HG02642 (cell line): Measurements from ENCODE around the gene FAM193B.

Experiments
- ATAC-seq: cut with Tn5 transposase; IDR thresholded peaks from one replicate; pipeline ENCODE4 v1.9.1; 2021; ENCODE audit warnings: mild to moderate bottlenecking; ENCODE audit not compliant: unreplicated experiment, poor library complexity

Gene FAM193B

GRCh38 chr5:177503351-177504085 is 50.8 kb downstream of the FAM193B start:
- no peak for ATAC-seq

- ATAC-seq: no peak
These were observed 51.5 kb downstream of the FAM193B start for GRCh38 chr5:177502886-177503285.

DNA sequence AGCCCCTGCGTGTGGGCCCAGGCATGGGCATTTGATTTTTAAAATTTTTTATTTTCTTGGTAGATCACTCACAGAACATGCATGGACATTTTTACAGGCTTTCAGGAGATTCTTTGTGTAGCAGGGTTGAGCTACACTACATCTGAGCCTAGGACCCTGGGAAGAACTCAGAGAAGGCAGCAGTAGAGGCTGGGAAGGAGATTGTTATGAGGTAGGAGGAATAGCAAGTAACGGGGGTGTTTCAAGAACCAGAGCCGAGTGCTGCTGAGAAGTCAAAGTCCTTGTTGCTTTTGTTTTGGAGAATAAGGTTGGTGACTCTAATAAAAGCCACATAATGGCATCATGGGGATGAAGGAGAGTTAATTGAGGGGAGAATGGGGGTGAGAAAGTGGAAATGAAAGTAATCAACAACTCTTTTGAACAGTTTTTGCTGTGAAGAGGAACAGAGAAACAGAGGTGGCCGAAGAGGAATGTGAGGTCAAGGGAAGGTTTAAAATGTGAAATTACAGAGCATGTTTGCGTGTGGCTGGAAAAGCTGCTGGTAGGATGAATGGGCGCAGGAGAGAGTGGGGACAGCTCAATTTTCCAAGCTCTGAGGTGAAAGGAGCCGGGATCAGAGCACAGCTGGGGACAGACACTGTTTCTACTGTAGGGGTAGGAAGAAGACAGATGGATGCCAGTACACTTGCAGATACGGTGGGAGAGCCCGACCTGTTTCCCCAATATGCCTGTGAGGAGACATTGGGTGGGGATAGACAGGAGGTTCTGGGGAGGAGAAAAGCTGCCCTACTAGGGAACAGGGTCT is 52.3 kb downstream of the FAM193B start:
- ATAC-seq: no peak

DNA sequence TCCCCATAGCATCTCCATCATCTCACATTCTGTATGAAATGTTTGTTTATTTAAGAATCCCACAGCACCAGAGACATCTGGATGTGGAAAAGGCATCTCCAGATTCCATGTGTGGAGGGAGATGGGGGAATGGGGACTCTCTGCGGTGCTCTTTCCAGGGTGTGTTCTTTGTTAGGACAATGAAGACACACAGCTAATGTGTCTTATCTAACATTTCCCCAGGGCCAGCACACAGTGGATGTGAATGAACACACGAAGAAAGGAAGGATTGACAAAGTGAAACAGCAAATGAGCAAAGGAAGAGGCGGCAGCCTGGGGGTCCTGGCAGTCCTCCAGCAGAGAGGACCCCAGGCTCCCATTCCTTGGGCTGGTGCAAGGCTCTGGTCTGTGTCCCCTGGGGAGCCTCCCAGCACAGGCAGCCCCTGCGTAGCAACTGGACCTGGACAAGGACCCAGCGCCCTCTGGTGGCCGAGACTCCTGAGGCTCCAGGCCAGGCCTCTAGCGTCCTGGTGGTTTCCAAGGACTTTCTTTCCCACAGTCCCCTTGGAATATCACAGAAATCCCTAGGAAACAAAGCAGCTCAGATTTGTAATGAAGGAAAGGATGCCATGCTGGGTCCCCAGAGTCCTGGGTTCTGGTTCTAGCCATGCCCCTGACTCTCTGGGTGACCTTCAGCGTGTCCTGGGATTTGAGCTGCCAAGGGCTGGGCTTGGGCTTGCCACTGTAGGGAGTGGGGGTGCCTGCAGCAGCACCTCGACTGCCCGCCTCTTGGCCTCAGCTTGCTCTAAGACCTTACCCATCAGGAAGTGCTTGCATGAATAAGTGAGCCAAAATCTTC is 53.5 kb downstream of the FAM193B start:
- ATAC-seq: peak; percentile 23

- ATAC-seq: no peak
These were observed 54.5 kb downstream of the FAM193B start for GRCh38 chr5:177499842-177500241.

- peak; percentile 1 for ATAC-seq
These were observed 56.2 kb downstream of the FAM193B start for GRCh38 chr5:177498013-177498787.

DNA sequence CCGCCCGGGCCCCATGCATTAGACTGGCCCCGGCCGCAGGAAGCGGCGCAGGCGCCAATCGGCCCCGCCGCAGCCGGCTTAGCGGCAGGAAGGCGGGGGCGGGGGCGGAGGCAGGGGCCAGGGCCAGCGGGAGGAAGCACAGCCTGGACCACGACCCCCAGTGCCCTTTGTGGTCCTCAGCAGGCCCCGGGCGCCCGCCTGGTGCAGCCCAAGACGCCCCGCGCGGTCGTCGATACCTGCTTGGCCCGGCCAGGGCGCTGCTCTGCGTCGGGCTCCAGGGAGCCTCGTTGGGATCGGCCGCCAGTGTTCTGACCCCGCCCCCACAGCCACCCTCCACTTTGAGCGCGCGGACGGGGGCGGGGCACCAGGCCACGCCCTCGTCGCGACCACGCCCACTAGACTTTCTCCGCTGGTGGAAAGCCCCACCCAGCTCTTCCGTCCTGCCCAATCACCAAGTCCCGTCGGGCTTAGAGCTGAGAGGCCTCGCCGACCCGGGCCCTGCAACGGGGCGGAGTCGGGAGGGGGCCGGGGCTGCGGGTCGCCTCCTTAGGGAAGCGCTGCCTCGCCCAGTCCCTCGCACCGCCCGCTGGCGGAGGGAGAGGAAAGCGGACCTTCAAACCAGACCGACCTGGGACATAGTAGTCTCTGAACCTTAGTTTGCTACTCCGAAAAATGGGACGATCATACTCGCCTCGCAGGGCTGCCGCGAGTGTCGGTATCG is 56.9 kb downstream of the FAM193B start, which contains the start of gene PDLIM7:
TSS of gene PDLIM7 (minus strand) at position 313 of the 721 bp plus-strand sequence. CDS start 1,092 bp downstream, outside the sequence.
- ATAC-seq: peak; percentile 77

- ATAC-seq: no peak
These were observed 57.6 kb downstream of the FAM193B start for GRCh38 chr5:177496727-177497291.

- no peak for ATAC-seq
These were observed 58.2 kb downstream of the FAM193B start for GRCh38 chr5:177496070-177496726.

- no peak for ATAC-seq
These were observed 58.9 kb downstream of the FAM193B start for GRCh38 chr5:177495243-177496060.

- no peak for ATAC-seq
These were observed 59.8 kb downstream of the FAM193B start for GRCh38 chr5:177494346-177495195.

DNA sequence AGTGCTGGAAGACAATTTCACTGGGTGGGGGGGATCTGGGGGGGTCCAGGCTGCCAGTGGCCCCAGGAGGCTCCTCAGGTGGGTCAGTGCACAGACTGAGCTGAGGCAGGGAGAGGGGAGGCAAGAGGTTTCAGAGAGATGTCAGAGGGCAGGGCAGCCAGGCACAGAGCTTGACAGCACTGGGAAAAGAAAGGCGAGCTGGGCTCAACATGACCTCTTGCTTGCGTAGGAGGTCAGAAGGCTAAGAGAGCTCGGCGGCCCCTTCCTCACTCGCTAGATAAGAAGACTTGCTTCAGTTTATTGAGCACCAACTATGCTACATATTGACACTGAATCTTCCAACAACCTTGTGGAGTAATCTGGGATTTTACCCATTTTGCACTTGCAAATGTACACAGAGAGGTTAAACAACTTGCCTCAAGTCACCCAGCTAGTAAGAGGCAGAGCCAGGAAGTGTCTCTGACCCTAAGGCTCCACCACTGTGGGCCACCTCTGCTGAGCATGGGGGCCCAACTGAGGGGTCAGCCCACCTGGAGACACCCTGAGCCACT is 60.5 kb downstream of the FAM193B start:
- no peak for ATAC-seq

DNA sequence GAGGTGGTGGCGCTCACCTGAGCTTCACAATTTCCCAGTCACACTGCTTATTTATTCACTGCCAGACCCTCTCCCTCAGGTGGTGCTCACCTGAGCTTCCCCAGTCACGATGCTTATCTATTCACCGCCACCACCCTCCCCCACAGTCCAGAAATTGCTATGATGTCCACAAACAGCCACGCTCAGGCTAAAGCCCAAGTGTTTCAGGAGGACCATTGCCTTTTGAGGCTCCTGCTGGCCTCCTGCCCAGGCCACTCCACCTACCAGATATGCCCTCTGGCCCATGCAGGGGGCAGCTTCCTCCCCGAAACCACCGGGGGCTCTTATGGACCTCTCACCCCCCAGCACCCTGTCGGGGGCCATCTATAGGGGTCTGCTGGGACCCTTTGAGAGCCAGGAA is 61.5 kb downstream of the FAM193B start:
- no peak for ATAC-seq

DNA sequence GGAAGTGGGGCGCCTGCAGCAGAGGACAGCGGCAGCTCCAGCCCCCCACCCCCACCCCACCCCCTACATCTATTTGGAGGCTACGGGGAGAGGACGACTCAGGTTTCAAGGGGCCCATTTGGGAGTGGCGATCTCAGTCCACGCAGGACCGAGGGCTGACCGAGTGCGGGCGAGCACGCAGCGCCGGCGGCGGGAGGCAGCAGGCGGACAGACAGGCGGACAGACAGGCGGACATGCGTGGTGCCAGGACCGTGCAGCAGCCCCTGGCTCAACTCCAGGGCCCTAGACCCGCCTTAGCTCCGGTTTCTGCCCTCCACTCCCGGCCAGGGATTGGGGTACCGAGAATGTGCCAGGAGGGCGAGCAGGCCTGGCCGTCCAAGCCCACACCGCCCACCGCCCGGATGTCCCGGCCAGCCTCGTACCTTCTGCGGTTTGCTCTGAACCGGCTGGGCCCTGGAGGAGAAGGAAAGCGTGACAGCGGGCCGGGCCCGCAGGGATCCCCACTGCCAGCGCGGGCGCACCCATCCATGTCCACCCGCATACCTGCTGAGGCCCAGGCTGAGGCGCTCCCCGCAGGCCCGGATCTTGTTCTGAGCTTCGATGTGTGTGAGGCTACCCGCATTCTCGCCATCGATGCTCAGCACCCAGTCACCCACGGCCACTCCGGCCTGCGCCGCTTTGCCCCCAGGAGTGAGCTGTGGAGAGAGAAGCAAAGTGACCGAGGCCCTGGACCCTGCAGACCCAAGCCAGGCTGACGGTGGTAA is 62.2 kb downstream of the FAM193B start:
- ATAC-seq: no peak

- no peak for ATAC-seq
These were observed 62.9 kb downstream of the FAM193B start for GRCh38 chr5:177491429-177491945.
